HepG2 (cell line): Measurements from ENCODE around the gene ADPRM. TPM values are rescaled to one million over a fixed set of nuclear protein-coding genes. Genes with fewer than 3 reads are reported as not detected.

Experiments used
- ATAC-seq: fragments of 200-7000 bp; cut with Tn5 transposase; 3 replicates; pipeline ENCODE4 v1.9.1; 2020; ENCODE audit warnings: mild to moderate bottlenecking, moderate library complexity
- BruUV-seq: library from RNA; stranded (reverse); fragments of 400-500 nt; replicated peaks from 2 replicates; lab custom pipeline; 2021; lab: Mats Ljungman, UMichigan
- CTCF ChIA-PET: fragments of 300-600 bp; formaldehyde crosslinking; extraction: SDS; loops from one replicate; lab custom pipeline; 2021; ENCODE audit warnings: low total read pairs, inconsistent platforms, low intra/inter-chr PET ratio; lab: Yijun Ruan, JAX
- POLR2A ChIA-PET: fragments of 350-600 bp; sonication (Branson Sonifier 250); formaldehyde crosslinking; loops from one replicate; lab custom pipeline; 2020; ENCODE audit warnings: antibody characterized with exemption, inconsistent platforms; lab: Yijun Ruan, JAX
- DNase-seq: peaks from one replicate; pipeline ENCODE4 v3.0.0-alpha.2; 2015; ENCODE audit warnings: low spot score
- FAIRE-seq: peaks from 3 replicates; lab custom pipeline; 2011; peaks lifted over from hg19 to GRCh38; lab: Jason Lieb, UNC
- H2AFZ ChIP-seq: one replicate; pipeline ENCODE4 v1.6.1; 2011; ENCODE audit warnings: low read length, inconsistent platforms
- H3K27ac ChIP-seq: fragments of 300-600 bp; 3 replicates; pipeline ENCODE4 v1.8.0; 2011; ENCODE audit warnings: mixed run types, mild to moderate bottlenecking, mixed read lengths, low read length, inconsistent platforms; ENCODE audit not compliant: insufficient read depth; ENCODE audit errors: extremely low read length
- H3K27me3 ChIP-seq, 2 experiments: fragments of 200-600 bp in 1 of 2; 2 replicates in 1 of 2; 3 replicates in 1 of 2; pipeline versions ENCODE4 v1.6.0 to v1.8.0; 2011; ENCODE audit warnings: low read length in 2 of 2, mild to moderate bottlenecking in 2 of 2, moderate library complexity in 2 of 2, inconsistent platforms in 1 of 2; ENCODE audit not compliant: insufficient read depth in 2 of 2, control insufficient read depth in 1 of 2
- H3K36me3 ChIP-seq, 2 experiments: fragments of 200-600 bp in 1 of 2; replicated peaks in 1 of 2; 2 replicates in 1 of 2; 3 replicates in 1 of 2; pipeline versions ENCODE4 v1.5.1 to v1.8.0; 2011; ENCODE audit warnings: low read length in 2 of 2, inconsistent platforms in 1 of 2; ENCODE audit not compliant: insufficient read depth in 2 of 2, control insufficient read depth in 1 of 2
- H3K4me1 ChIP-seq: 2 replicates; pipeline ENCODE4 v1.5.1; 2012; ENCODE audit warnings: low read length, inconsistent platforms; ENCODE audit not compliant: insufficient read depth
- H3K4me2 ChIP-seq: 2 replicates; pipeline ENCODE4 v1.6.0; 2011; ENCODE audit warnings: low read depth, low read length, inconsistent platforms
- H3K4me3 ChIP-seq, 3 experiments: fragments of 200-600 bp in 1 of 3; sonication (generic), shearing (Covaris generic) in 1 of 3; replicated peaks in 1 of 3; 2 replicates each; pipeline ENCODE4 v1.5.1; 2011 to 2016; ENCODE audit warnings: low read length in 3 of 3, inconsistent platforms in 2 of 3, low read depth in 2 of 3, mild to moderate bottlenecking in 2 of 3, control low read depth in 1 of 3, mixed read lengths in 1 of 3; ENCODE audit not compliant: insufficient read depth in 1 of 3
- H3K79me2 ChIP-seq: one replicate; pipeline ENCODE4 v1.6.1; 2011; ENCODE audit warnings: low read length, inconsistent platforms; ENCODE audit not compliant: insufficient read depth
- H3K9ac ChIP-seq: 2 replicates; pipeline ENCODE4 v1.6.0; 2011; ENCODE audit warnings: mild to moderate bottlenecking, low read depth, low read length, inconsistent platforms; ENCODE audit not compliant: insufficient read depth
- H3K9me3 ChIP-seq: 2 replicates; pipeline ENCODE4 v1.5.1; 2012; ENCODE audit warnings: mild to moderate bottlenecking, low read length
- H4K20me1 ChIP-seq: 2 replicates; pipeline ENCODE4 v1.6.0; 2011; ENCODE audit warnings: inconsistent platforms, mild to moderate bottlenecking, low read length, moderate library complexity; ENCODE audit not compliant: insufficient read depth
- ARID3A ChIP-seq: IDR thresholded peaks from 2 replicates; pipeline ENCODE4 v1.6.1; 2012; ENCODE audit warnings: low read depth, low read length, improper control_type of control experiment
- CAMTA2 ChIP-seq: sonication (generic); formaldehyde crosslinking; IDR thresholded peaks from 2 replicates; pipeline ENCODE4 v1.4.0; 2020; ENCODE audit warnings: mild to moderate bottlenecking, missing genetic modification reagents, borderline replicate concordance
- CREB1 ChIP-seq, 2 experiments: fragments of 450-650 bp in 1 of 2; IDR thresholded peaks; 2 replicates each; pipeline ENCODE4 v1.6.1; 2016 to 2017; ENCODE audit warnings: control low read depth in 1 of 2, mild to moderate bottlenecking in 1 of 2, missing compliant biosample characterization in 1 of 2, missing genetic modification characterization in 1 of 2
- EEA1 ChIP-seq: sonication (generic); formaldehyde crosslinking; IDR thresholded peaks from 2 replicates; pipeline ENCODE4 v1.5.1; 2020; ENCODE audit warnings: mild to moderate bottlenecking, missing genetic modification reagents, borderline replicate concordance
- FLYWCH1 ChIP-seq: sonication (generic); formaldehyde crosslinking; IDR thresholded peaks from 2 replicates; pipeline ENCODE4 v1.8.1; 2023; ENCODE audit warnings: mild to moderate bottlenecking, missing genetic modification reagents
- FUBP1 ChIP-seq: sonication (generic); formaldehyde crosslinking; IDR thresholded peaks from 2 replicates; pipeline ENCODE4 v1.5.1; 2020; ENCODE audit warnings: missing genetic modification reagents, mild to moderate bottlenecking, borderline replicate concordance
- REPIN1 ChIP-seq: sonication (generic); formaldehyde crosslinking; IDR thresholded peaks from 2 replicates; pipeline ENCODE4 v1.8.0; 2022; ENCODE audit warnings: missing genetic modification reagents, low read depth, mild to moderate bottlenecking, borderline replicate concordance
- ZNF484 ChIP-seq: sonication (generic); formaldehyde crosslinking; IDR thresholded peaks from 2 replicates; pipeline ENCODE4 v1.5.1; 2020; ENCODE audit warnings: mild to moderate bottlenecking, low read depth, missing genetic modification reagents, borderline replicate concordance
- ZNF570 ChIP-seq: sonication (generic); formaldehyde crosslinking; IDR thresholded peaks from 2 replicates; pipeline ENCODE4 v1.4.0; 2020; ENCODE audit warnings: mild to moderate bottlenecking, missing genetic modification reagents, borderline replicate concordance
- ZUFSP ChIP-seq: sonication (generic); formaldehyde crosslinking; IDR thresholded peaks from 2 replicates; pipeline ENCODE4 v1.9.0; 2021; ENCODE audit warnings: missing genetic modification reagents, mild to moderate bottlenecking, borderline replicate concordance
- WGBS: methylation state at CpG from one replicate; pipeline ENCODE4 v1.1.6; 2017; ENCODE audit warnings: low lambda C conversion rate; 5-methylcytosine and 5-hydroxymethylcytosine counted together
- in situ Hi-C: cut with HindIII; loops from 2 replicates; pipeline ENCODE4 v1.10.0; 2017; ENCODE audit warnings: low pct_unique_long_range_greater_than_20kb; ENCODE audit not compliant: extremely low pct_ligation_motif_present
- intact Hi-C: fragments of 100-400 bp; cut with micrococcal nuclease; formaldehyde crosslinking; loops from one replicate; pipeline ENCODE4 v1.10.0; 2022; ENCODE audit not compliant: unreplicated experiment
- polyA plus RNA-seq, 8 experiments: library from polyadenylated mRNA; depleted of rRNA in 3 of 8; stranded (reverse) in 7 of 8; unstranded in 1 of 8; fragments of >200 nt; fragmentation: Illumina TruSeq in 4 of 8; extraction: Trizol in 4 of 8; gene quantifications; 2 replicates each; pipeline versions ENCODE4 v1.2.1 to v1.2.3, GENCODE V29; 2011 to 2016; ENCODE audit warnings: low read depth in 4 of 8, missing spikeins in 1 of 8, mixed read lengths in 1 of 8; ENCODE audit not compliant: insufficient read depth in 1 of 8
- total RNA-seq, 5 experiments: library from RNA; depleted of rRNA; stranded (reverse); fragments of >200 nt; fragmentation: Illumina TruSeq; extraction: Trizol; gene quantifications; 2 replicates each; pipeline ENCODE4 v1.2.3, GENCODE V29; 2016; ENCODE audit warnings: low read depth in 1 of 5
- TF ChIP-seq, protein P1 (sequence below): sonication (generic); formaldehyde crosslinking; IDR thresholded peaks from 2 replicates; pipeline ENCODE4 v1.4.0; 2020; ENCODE audit warnings: mild to moderate bottlenecking, missing genetic modification reagents

The ADPRM gene
- total and polyA plus RNA-seq, 2 of the 13 experiments (the other 11 are each of a cell fraction or from before 2014, with no cell fraction given) = 5.6 to 10.8 TPM

DNA sequence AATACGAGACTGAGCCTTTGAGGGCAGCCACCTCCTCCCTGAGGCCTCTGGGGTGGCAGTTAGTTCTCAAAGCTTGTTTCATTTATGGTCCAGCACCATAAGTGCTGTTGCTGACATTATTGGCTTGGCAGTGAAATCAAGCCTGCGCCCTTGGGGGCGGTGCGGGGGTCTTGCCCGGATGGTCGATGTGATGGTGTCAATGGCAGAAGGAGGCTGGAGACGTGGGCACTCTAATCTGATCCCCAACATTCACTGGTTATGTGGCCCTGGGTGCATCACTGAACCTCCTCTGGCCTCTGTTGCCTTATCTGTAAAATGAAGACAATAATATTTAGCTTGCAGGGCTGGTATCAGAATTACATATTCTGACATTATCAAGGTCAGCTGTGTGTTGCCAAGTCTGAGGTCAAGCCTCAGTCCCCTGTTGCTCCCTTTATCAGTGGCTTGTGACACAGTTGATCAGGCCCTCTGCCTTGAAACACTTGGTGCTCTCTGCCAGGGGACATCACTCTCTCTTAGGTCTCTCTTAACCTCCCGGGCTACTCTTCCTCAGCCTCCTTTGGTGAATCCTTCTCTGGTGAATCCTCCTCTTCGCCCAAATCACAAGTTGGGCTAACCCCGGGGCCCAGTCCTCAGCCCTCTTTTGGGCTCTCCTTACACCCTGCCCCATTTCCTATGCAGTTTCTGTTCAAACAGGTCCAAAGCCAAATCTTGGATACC, 44.2 kb downstream of the ADPRM start:
- Histone ChIP-seq H3K79me2 (no peaks in the 10 kb centered on the region), H4K20me1 (no peaks in the 10 kb centered on the region), H2AFZ (no peak overlapping the region), H3K36me3 (no peaks in the 10 kb centered on the region), H3K27me3 (peaks cover 0 to 8% of the 10 kb centered on the region in 2 experiments; a peak in 2 of 5 replicates), H3K4me2 (no peak overlapping the region), H3K4me3 (no peak overlapping the region), H3K9me3 (no peaks in the 10 kb centered on the region), H3K9ac (no peak overlapping the region), H3K27ac (no peak overlapping the region), H3K4me1 (peaks cover 46% of the 10 kb centered on the region)
- in situ Hi-C loops = no loop called here
- DNase-seq = no peak
- intact Hi-C loops = no loop called here
- FAIRE-seq = no peak
- no peak for ATAC-seq
- POLR2A ChIA-PET = no interaction called here
- WGBS = 56% methylated on average over 5 of the region's 10 CpGs
- no TSS peak for BruUV-seq
- CTCF ChIA-PET = no interaction called here
- no peak for TF ChIP-seq FUBP1 (CRISPR knock-in tag)
- TF ChIP-seq EEA1 (CRISPR knock-in tag) = no peak
- no peak for TF ChIP-seq ZUFSP (CRISPR knock-in tag)
- TF ChIP-seq ARID3A = no peak
- no peak for TF ChIP-seq CAMTA2 (CRISPR knock-in tag)
- TF ChIP-seq CREB1 (IDR thresholded peaks at IDR 0.05) = no peak
- TF ChIP-seq CREB1 (CRISPR knock-in tag; IDR thresholded peaks at IDR 0.05) = no peak
- TF ChIP-seq FLYWCH1 = no peak
- no peak for TF ChIP-seq ZNF484 (CRISPR knock-in tag)
- TF ChIP-seq, protein P1, sequence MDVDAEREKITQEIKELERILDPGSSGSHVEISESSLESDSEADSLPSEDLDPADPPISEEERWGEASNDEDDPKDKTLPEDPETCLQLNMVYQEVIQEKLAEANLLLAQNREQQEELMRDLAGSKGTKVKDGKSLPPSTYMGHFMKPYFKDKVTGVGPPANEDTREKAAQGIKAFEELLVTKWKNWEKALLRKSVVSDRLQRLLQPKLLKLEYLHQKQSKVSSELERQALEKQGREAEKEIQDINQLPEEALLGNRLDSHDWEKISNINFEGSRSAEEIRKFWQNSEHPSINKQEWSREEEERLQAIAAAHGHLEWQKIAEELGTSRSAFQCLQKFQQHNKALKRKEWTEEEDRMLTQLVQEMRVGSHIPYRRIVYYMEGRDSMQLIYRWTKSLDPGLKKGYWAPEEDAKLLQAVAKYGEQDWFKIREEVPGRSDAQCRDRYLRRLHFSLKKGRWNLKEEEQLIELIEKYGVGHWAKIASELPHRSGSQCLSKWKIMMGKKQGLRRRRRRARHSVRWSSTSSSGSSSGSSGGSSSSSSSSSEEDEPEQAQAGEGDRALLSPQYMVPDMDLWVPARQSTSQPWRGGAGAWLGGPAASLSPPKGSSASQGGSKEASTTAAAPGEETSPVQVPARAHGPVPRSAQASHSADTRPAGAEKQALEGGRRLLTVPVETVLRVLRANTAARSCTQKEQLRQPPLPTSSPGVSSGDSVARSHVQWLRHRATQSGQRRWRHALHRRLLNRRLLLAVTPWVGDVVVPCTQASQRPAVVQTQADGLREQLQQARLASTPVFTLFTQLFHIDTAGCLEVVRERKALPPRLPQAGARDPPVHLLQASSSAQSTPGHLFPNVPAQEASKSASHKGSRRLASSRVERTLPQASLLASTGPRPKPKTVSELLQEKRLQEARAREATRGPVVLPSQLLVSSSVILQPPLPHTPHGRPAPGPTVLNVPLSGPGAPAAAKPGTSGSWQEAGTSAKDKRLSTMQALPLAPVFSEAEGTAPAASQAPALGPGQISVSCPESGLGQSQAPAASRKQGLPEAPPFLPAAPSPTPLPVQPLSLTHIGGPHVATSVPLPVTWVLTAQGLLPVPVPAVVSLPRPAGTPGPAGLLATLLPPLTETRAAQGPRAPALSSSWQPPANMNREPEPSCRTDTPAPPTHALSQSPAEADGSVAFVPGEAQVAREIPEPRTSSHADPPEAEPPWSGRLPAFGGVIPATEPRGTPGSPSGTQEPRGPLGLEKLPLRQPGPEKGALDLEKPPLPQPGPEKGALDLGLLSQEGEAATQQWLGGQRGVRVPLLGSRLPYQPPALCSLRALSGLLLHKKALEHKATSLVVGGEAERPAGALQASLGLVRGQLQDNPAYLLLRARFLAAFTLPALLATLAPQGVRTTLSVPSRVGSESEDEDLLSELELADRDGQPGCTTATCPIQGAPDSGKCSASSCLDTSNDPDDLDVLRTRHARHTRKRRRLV (CRISPR knock-in tag) = no peak
- no peak for TF ChIP-seq ZNF570
- no peak for TF ChIP-seq REPIN1 (CRISPR knock-in tag)
